ENCODE results near the gene RPL39. TPM values are rescaled to one million over a fixed set of nuclear protein-coding genes. Genes with fewer than 3 reads are reported as not detected.
"Not testable (repeated sequence)": the region's sequence is repeated elsewhere in the genome, so short reads cannot be mapped to it uniquely, and the experiment has no call there.

The RPL39 gene
- total and polyA plus RNA-seq, 12 donors: 1,035 to 6,428 (median 1,087) TPM

GRCh38 chrX:119778829-119779228, 12.6 kb downstream of the RPL39 start:
- H3K27me3 ChIP-seq: no peaks in the 10 kb centered on the region
- no peak overlapping the region for H3K27ac ChIP-seq
- intact Hi-C loops (cut with DNase I): no loop called here
- no peak for ATAC-seq
- no peak overlapping the region for H3K4me3 ChIP-seq
- DNase-seq: no peak
- peaks cover 0 to 20% (median 0%) of the 10 kb centered on the region in 9 donors for H3K36me3 ChIP-seq
- H3K9me3 ChIP-seq: no peaks in the 10 kb centered on the region
- 88 to 96% methylated on average over 5 of the region's 5 CpGs for WGBS, 2 donors
- TF ChIP-seq, protein P1, sequence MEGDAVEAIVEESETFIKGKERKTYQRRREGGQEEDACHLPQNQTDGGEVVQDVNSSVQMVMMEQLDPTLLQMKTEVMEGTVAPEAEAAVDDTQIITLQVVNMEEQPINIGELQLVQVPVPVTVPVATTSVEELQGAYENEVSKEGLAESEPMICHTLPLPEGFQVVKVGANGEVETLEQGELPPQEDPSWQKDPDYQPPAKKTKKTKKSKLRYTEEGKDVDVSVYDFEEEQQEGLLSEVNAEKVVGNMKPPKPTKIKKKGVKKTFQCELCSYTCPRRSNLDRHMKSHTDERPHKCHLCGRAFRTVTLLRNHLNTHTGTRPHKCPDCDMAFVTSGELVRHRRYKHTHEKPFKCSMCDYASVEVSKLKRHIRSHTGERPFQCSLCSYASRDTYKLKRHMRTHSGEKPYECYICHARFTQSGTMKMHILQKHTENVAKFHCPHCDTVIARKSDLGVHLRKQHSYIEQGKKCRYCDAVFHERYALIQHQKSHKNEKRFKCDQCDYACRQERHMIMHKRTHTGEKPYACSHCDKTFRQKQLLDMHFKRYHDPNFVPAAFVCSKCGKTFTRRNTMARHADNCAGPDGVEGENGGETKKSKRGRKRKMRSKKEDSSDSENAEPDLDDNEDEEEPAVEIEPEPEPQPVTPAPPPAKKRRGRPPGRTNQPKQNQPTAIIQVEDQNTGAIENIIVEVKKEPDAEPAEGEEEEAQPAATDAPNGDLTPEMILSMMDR (IDR thresholded peaks at IDR 0.05): no peak
- peaks cover 0 to 8% (median 0%) of the 10 kb centered on the region in 9 donors for H3K4me1 ChIP-seq

- intact Hi-C loops (cut with DNase I): no loop called here
- Histone ChIP-seq H3K27me3 (no peaks in the 10 kb centered on the region), H3K27ac (peak overlapping the region in 1 of 10 donors; percentile 74), H3K4me3 (no peak overlapping the region), H3K36me3 (no peaks in the 10 kb centered on the region), H3K9me3 (no peaks in the 10 kb centered on the region), H3K4me1 (peaks cover 0 to 8% (median 0%) of the 10 kb centered on the region in 9 donors)
- WGBS, 2 donors: 81 to 88% methylated on average over 15 of the region's 15 CpGs
- ATAC-seq (peak in 1 of 8 donors; percentile 10), DNase-seq (no peak)
- TF ChIP-seq, protein P1 (IDR thresholded peaks at IDR 0.05): no peak
These were observed 15.8 kb downstream of the RPL39 start for GRCh38 chrX:119775517-119776238.

GRCh38 chrX:119769388-119769787, 22.0 kb downstream of the RPL39 start:
- H3K9me3 ChIP-seq; ATAC-seq; H3K27me3 ChIP-seq; intact Hi-C loops (cut with DNase I); H3K36me3 ChIP-seq; H3K4me3 ChIP-seq; H3K27ac ChIP-seq; H3K4me1 ChIP-seq; DNase-seq: not testable (repeated sequence)
- 100% methylated on average over 1 to 3 of the region's 3 CpGs for WGBS, 2 donors

DNA sequence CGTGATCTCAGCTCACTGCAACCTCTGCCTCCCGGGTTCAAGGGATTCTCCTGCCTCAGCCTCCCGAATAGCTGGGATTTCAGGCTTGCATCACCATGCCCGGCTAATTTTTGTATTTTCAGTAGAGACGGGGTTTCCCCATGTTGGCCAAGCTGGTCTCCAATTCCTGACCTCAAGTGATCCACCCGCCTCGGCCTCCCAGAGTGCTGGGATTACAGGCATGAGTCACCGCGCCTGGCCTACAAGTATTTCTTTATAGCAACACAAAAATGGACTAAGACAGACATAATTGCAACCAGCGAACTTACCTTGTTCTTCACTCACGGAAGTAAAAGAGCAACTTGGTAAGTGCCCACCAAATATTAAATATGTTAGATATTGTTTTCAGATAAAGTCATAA, 23.0 kb downstream of the RPL39 start:
- H3K27me3 ChIP-seq; DNase-seq; H3K4me3 ChIP-seq; intact Hi-C loops (cut with DNase I); ATAC-seq; H3K36me3 ChIP-seq; H3K4me1 ChIP-seq; H3K27ac ChIP-seq; H3K9me3 ChIP-seq: not testable (repeated sequence)
- WGBS, 2 donors: 94 to 97% methylated on average over 10 to 11 of the region's 11 CpGs

- no peak for DNase-seq
- H3K4me3 ChIP-seq: no peak overlapping the region
- H3K9me3 ChIP-seq: no peaks in the 10 kb centered on the region
- TF ChIP-seq, protein P1 (IDR thresholded peaks at IDR 0.05): no peak
- H3K4me1 ChIP-seq: peaks cover 0 to 5% (median 0%) of the 10 kb centered on the region in 9 donors
- no peaks in the 10 kb centered on the region for H3K36me3 ChIP-seq
- H3K27ac ChIP-seq: no peak overlapping the region
- intact Hi-C loops (cut with DNase I): no loop called here
- no peak for ATAC-seq
- 90 to 93% methylated on average over 6 of the region's 6 CpGs for WGBS, 2 donors
- H3K27me3 ChIP-seq: peaks cover 0 to 14% (median 5%) of the 10 kb centered on the region in 7 donors
These were observed 27.5 kb downstream of the RPL39 start for GRCh38 chrX:119763836-119764387.
